Panc1 (cell line): ENCODE measurements around the gene SLC25A27. TPM values are rescaled to one million over a fixed set of nuclear protein-coding genes. Genes with fewer than 3 reads are reported as not detected.
A peak's percentile ranks its signal among the peaks of the same experiment; 100 is the strongest.

Experiments used
- ATAC-seq: fragments of 200-7000 bp; cut with Tn5 transposase; 2 replicates; pipeline ENCODE4 v1.9.1; 2020; ENCODE audit warnings: mild to moderate bottlenecking, moderate library complexity
- Bru-seq: library from RNA; stranded (reverse); fragments of 400-500 nt; gene quantifications from one replicate; lab custom pipeline; 2021; lab: Mats Ljungman, UMichigan
- BruChase-seq, 2 experiments: library from RNA; stranded (reverse); fragments of 400-500 nt; gene quantifications; one replicate each; lab custom pipeline; 2021; lab: Mats Ljungman, UMichigan
- BruUV-seq: library from RNA; stranded (reverse); fragments of 400-500 nt; replicated peaks from 2 replicates; lab custom pipeline; 2021; lab: Mats Ljungman, UMichigan
- CTCF ChIA-PET: fragments of 300-600 bp; sonication (Branson Sonifier 250); formaldehyde crosslinking; loops from one replicate; lab custom pipeline; 2022; ENCODE audit warnings: antibody characterized with exemption; lab: Charles Lee
- POLR2A ChIA-PET: fragments of 300-600 bp; sonication (Branson Sonifier 250); formaldehyde crosslinking; loops from one replicate; lab custom pipeline; 2022; ENCODE audit warnings: antibody characterized with exemption; lab: Charles Lee
- DNase-seq: peaks from one replicate; pipeline ENCODE4 v3.0.0-alpha.2; 2010; ENCODE audit warnings: low read depth, low spot score
- H3K27ac ChIP-seq: 2 replicates; pipeline ENCODE4 v1.5.1; 2011; ENCODE audit warnings: mild to moderate bottlenecking, low read length, inconsistent platforms
- H3K27me3 ChIP-seq: fragments of 200-500 bp; sonication (Bioruptor generic); 2 replicates; pipeline ENCODE4 v1.6.0; 2014; ENCODE audit warnings: low read length, inconsistent platforms; ENCODE audit not compliant: control insufficient read depth, insufficient read depth
- H3K36me3 ChIP-seq: fragments of 200-500 bp; sonication (Bioruptor generic); 2 replicates; pipeline ENCODE4 v1.5.1; 2014; ENCODE audit warnings: inconsistent platforms, mild to moderate bottlenecking, low read length, moderate library complexity; ENCODE audit not compliant: control insufficient read depth, insufficient read depth
- H3K4me1 ChIP-seq: 2 replicates; pipeline ENCODE4 v1.5.1; 2011; ENCODE audit warnings: inconsistent platforms, mild to moderate bottlenecking, low read length, moderate library complexity; ENCODE audit not compliant: control insufficient read depth, insufficient read depth
- H3K4me3 ChIP-seq, 2 experiments: 2 replicates each; pipeline ENCODE4 v1.5.1; 2011 to 2012; ENCODE audit warnings: low read depth in 2 of 2, low read length in 2 of 2, mild to moderate bottlenecking in 2 of 2, inconsistent platforms in 1 of 2, moderate library complexity in 1 of 2
- H3K9me3 ChIP-seq: fragments of 200-500 bp; sonication (Bioruptor generic); 2 replicates; pipeline ENCODE4 v1.5.1; 2014; ENCODE audit warnings: low read depth, mild to moderate bottlenecking, inconsistent platforms, low read length, moderate library complexity; ENCODE audit not compliant: control insufficient read depth, insufficient read depth
- CTCF ChIP-seq: fragments of 450-650 bp; IDR thresholded peaks from 2 replicates; pipeline ENCODE4 v1.5.1; 2017; ENCODE audit warnings: mild to moderate bottlenecking
- POLR2AphosphoS5 ChIP-seq: IDR thresholded peaks from 2 replicates; pipeline ENCODE4 v1.6.1; 2012; ENCODE audit warnings: mild to moderate bottlenecking, low read depth, low read length, moderate library complexity
- REST ChIP-seq, 2 experiments: IDR thresholded peaks; 2 replicates each; pipeline ENCODE4 v1.6.1; 2011 to 2012; ENCODE audit warnings: low read depth in 2 of 2, control low read depth in 1 of 2, low read length in 1 of 2, mild to moderate bottlenecking in 1 of 2, moderate library complexity in 1 of 2; ENCODE audit not compliant: insufficient read depth in 1 of 2
- SIN3A ChIP-seq: IDR thresholded peaks from 2 replicates; pipeline ENCODE4 v1.6.1; 2012; ENCODE audit warnings: low read depth, mild to moderate bottlenecking, low read length, moderate library complexity, borderline replicate concordance; ENCODE audit not compliant: insufficient read depth
- TCF7L2 ChIP-seq: IDR thresholded peaks from 2 replicates; pipeline ENCODE4 v1.6.1; 2011; ENCODE audit warnings: mild to moderate bottlenecking, low read depth, low read length, inconsistent platforms
- in situ Hi-C: cut with HindIII; loops from 2 replicates; pipeline ENCODE4 v1.10.0; 2016; ENCODE audit warnings: low sequenced_read_pairs, low pct_unique_long_range_greater_than_20kb
- intact Hi-C: fragments of 100-400 bp; cut with micrococcal nuclease; formaldehyde crosslinking; loops from one replicate; pipeline ENCODE4 v1.10.0; 2022; ENCODE audit not compliant: unreplicated experiment
- long read RNA-seq: library from polyadenylated mRNA; unstranded; transcript quantifications from one replicate; pipeline ENCODE4 v2.0.0, GENCODE V29; 2021; ENCODE audit not compliant: unreplicated experiment
- polyA plus RNA-seq: library from polyadenylated mRNA; unstranded; fragments of >200 nt; gene quantifications from one replicate; pipeline ENCODE4 v1.2.1, GENCODE V29; 2012; ENCODE audit warnings: missing spikeins; ENCODE audit not compliant: insufficient read length
- total RNA-seq: library from RNA; stranded (reverse); gene quantifications from one replicate; pipeline ENCODE4 v1.2.1, GENCODE V29; 2021; ENCODE audit not compliant: unreplicated experiment

Gene SLC25A27
- total RNA-seq (0.77 TPM), Bru-seq, nascent RNA (percentile 34 among the genes with signal in this experiment), BruChase-seq, experiment 1, labeled RNA remaining after a 2-hour chase (percentile 41 among the genes with signal in this experiment), BruChase-seq, experiment 2, labeled RNA remaining after a 6-hour chase (percentile 45 among the genes with signal in this experiment)
- polyA plus RNA-seq, result 1.3 TPM
- long read RNA-seq, result 0 reads

DNA sequence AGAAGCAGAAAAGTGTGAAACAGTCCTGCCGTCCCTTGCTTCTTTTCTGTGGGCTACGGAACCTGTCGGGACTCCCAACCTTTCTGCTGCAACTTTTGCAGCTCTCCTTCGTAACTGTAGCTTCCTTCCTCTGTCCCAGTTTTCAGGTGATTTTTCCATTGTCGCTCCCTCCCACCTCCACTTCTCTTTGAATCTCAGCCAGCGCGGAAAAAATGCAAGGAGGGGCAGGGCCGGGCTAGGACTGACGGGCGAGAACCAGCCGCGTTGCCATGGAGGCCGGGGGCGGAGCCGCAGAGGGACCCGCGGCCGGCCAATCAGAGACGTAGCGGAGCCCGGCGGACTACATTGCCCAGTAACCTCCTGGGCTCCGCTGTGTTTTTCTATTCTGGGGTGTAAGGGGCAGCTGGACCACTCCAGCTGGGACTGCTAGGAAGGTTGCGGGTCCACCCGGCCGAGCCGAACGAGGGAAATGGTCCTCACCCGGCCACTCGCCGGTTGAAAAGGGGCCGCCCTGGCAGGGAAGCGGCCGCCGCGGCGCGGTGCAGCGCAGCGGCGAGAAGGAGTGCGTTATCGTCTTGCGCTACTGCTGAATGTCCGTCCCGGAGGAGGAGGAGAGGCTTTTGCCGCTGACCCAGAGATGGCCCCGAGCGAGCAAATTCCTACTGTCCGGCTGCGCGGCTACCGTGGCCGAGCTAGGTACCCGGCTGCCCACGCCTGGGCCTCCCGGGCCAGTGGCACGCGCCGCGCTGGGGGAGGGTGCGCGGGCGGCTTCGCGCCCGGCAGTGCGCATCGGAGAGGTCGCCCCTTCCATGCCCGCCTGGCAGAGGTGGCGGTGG, at the start of gene SLC25A27, which contains the start of gene CYP39A1:
Gene SLC25A27 (plus strand): TSS at position 373 of the 836 bp plus-strand sequence. CDS start 218 bp downstream, at position 591.
Gene CYP39A1 (minus strand): TSS at position 216 of the 836 bp plus-strand sequence. CDS start 236 bp downstream, outside the sequence.
- peak; percentile 100 for ATAC-seq
- ChIA-PET POLR2A (no interaction called here), CTCF (no interaction called here)
- H3K36me3 ChIP-seq, result no peaks in the 10 kb centered on the region
- DNase-seq, result peak; percentile 52
- intact Hi-C loops (no loop called here), in situ Hi-C loops (no loop called here)
- TF ChIP-seq SIN3A, result no peak
- TF ChIP-seq POLR2AphosphoS5, result no peak
- peak; percentile 26; the same call in 1 of the 2 replicates for TF ChIP-seq TCF7L2
- no peak for TF ChIP-seq CTCF
- H3K9me3 ChIP-seq, result no peaks in the 10 kb centered on the region
- BruUV-seq, result no TSS peak
- peak within 1 kb of the TSS; percentile 70 to 94 for H3K4me3 ChIP-seq
- H3K4me1 ChIP-seq, result peaks cover 9% of the 10 kb centered on the region
- no peak within 1 kb of the TSS for H3K27ac ChIP-seq
- peaks cover 24% of the 10 kb centered on the region for H3K27me3 ChIP-seq

- Histone ChIP-seq H3K9me3 (no peaks in the 10 kb centered on the region), H3K27me3 (no peaks in the 10 kb centered on the region; the same call in 1 of the 2 replicates), H3K4me1 (no peaks in the 10 kb centered on the region), H3K36me3 (no peaks in the 10 kb centered on the region), H3K27ac (no peak overlapping the region), H3K4me3 (no peak overlapping the region)
- in situ Hi-C loops (no loop called here), intact Hi-C loops (no loop called here)
- CTCF ChIA-PET, result interaction anchor here (0.6 kb wide), 1 partner anchor 235 kb away, joined by 3 read pairs; no protein-coding TSS in a partner anchor
- no TSS peak for BruUV-seq
- ATAC-seq, result no peak
- TF ChIP-seq REST (IDR thresholded peaks at IDR 0.05; ENCODE audit: insufficient read depth in 1 of 2, low read depth in 2 of 2, low read length in 1 of 2) (no peak), TCF7L2 (no peak), POLR2AphosphoS5 (no peak)
- POLR2A ChIA-PET, result no interaction called here
- DNase-seq, result no peak
Measured at GRCh38 chr6:46605091-46605797, 47.5 kb upstream of the SLC25A27 start.
